ENCODE measurements around the gene DNAJC17.
A peak's percentile ranks its signal among the peaks of the same experiment; 100 is the strongest.

The DNAJC17 gene

DNA sequence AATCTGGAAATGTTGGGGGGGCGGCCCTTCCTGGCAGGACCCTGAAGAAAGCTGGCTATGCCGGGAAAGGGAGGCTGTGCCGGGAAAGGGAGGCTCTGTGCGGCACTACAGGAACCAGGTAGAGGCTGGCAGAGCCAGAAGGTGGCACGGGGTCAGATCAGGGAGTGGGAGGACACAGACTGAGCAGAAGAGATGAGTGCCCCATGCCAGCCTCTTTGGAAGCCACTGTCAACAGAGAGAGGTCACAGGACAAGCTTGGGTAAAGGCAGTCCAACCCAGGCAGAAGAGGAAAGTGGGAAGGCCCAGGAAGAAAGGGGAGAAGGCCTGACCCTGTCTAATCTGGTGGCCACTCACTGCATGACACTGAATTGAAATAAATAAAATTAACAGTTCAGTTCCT lies 36.0 kb downstream of the DNAJC17 start:
- Histone ChIP-seq H3K36me3 (ENCODE audit: low read length) (no peaks in the 10 kb centered on the region), H3K9me3 (ENCODE audit: insufficient read depth, low read length) (no peaks in the 10 kb centered on the region), H3K9ac (ENCODE audit: low read length) (peak overlapping the region; percentile 59; the same call in 1 of the 2 replicates), H2AFZ (ENCODE audit: low read depth, low read length, severe bottlenecking) (no peak overlapping the region), H3F3A (ENCODE audit: insufficient read depth) (peaks cover 29% of the 10 kb centered on the region), H3K4me2 (ENCODE audit: low read depth, low read length, poor library complexity, severe bottlenecking) (no peak overlapping the region), H4K20me1 (ENCODE audit: low read depth, low read length) (no peaks in the 10 kb centered on the region), H3K4me3 (ENCODE audit: insufficient read depth, low read length, poor library complexity, severe bottlenecking) (no peak overlapping the region), H3K27me3 (ENCODE audit: low read length) (no peaks in the 10 kb centered on the region), H3K27ac (ENCODE audit: low read depth, low read length) (peak overlapping the region; percentile 97), H3K79me2 (ENCODE audit: insufficient read depth, low read length) (no peaks in the 10 kb centered on the region), H3K9me2 (replicated peaks; ENCODE audit: insufficient read depth, low read length) (no peaks in the 10 kb centered on the region)
- no peak for TF ChIP-seq EZH2phosphoT487 (conservative IDR thresholded peaks at IDR 0.05; ENCODE audit: low read length)
- TF ChIP-seq, protein P1, sequence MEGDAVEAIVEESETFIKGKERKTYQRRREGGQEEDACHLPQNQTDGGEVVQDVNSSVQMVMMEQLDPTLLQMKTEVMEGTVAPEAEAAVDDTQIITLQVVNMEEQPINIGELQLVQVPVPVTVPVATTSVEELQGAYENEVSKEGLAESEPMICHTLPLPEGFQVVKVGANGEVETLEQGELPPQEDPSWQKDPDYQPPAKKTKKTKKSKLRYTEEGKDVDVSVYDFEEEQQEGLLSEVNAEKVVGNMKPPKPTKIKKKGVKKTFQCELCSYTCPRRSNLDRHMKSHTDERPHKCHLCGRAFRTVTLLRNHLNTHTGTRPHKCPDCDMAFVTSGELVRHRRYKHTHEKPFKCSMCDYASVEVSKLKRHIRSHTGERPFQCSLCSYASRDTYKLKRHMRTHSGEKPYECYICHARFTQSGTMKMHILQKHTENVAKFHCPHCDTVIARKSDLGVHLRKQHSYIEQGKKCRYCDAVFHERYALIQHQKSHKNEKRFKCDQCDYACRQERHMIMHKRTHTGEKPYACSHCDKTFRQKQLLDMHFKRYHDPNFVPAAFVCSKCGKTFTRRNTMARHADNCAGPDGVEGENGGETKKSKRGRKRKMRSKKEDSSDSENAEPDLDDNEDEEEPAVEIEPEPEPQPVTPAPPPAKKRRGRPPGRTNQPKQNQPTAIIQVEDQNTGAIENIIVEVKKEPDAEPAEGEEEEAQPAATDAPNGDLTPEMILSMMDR (IDR thresholded peaks at IDR 0.05; ENCODE audit: insufficient read depth, low read length, poor library complexity, severe bottlenecking), result no peak

DNA sequence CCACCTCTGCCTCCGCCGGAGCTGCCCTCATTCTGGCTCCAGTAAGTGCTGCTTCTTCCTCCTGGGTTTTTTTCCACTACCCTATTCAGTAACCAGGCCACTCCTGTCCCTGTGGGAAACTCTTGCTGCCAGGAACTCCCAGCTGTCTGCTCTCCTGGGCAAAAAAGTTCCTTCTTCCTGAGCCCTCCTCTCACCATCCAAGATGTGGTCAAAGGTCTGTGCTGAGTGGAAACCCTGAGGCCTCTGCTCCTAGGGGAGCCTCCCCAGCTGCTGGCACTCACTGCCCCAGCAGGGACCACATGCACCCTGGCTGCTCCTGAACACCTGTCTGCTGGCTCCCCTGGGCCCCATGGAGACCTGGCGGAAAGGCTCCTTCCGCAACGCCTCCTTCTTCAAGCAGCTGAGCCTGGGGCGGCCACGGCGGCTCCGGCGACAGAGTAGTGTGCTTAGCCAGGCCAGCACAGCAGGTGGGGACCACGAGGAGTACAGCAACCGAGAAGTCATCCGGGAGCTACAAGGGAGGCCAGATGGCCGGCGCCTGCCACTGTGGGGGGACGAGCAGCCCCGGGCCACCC lies 37.0 kb downstream of the DNAJC17 start:
- Histone ChIP-seq H3K9ac (ENCODE audit: low read length) (peak overlapping the region; percentile 59), H4K20me1 (ENCODE audit: low read depth, low read length) (no peaks in the 10 kb centered on the region), H3K36me3 (ENCODE audit: low read length) (no peaks in the 10 kb centered on the region), H3K27me3 (ENCODE audit: low read length) (no peaks in the 10 kb centered on the region), H3K27ac (ENCODE audit: low read depth, low read length) (peak overlapping the region; percentile 97), H3K4me3 (ENCODE audit: insufficient read depth, low read length, poor library complexity, severe bottlenecking) (peak overlapping the region; percentile 17), H3K9me2 (replicated peaks; ENCODE audit: insufficient read depth, low read length) (no peaks in the 10 kb centered on the region), H3K79me2 (ENCODE audit: insufficient read depth, low read length) (no peaks in the 10 kb centered on the region), H2AFZ (ENCODE audit: low read depth, low read length, severe bottlenecking) (no peak overlapping the region), H3K4me2 (ENCODE audit: low read depth, low read length, poor library complexity, severe bottlenecking) (peak overlapping the region; percentile 62), H3F3A (ENCODE audit: insufficient read depth) (peaks cover 37% of the 10 kb centered on the region), H3K9me3 (ENCODE audit: insufficient read depth, low read length) (no peaks in the 10 kb centered on the region)
- no peak for TF ChIP-seq EZH2phosphoT487 (conservative IDR thresholded peaks at IDR 0.05; ENCODE audit: low read length)
- TF ChIP-seq, protein P1 (IDR thresholded peaks at IDR 0.05; ENCODE audit: insufficient read depth, low read length, poor library complexity, severe bottlenecking), result no peak

DNA sequence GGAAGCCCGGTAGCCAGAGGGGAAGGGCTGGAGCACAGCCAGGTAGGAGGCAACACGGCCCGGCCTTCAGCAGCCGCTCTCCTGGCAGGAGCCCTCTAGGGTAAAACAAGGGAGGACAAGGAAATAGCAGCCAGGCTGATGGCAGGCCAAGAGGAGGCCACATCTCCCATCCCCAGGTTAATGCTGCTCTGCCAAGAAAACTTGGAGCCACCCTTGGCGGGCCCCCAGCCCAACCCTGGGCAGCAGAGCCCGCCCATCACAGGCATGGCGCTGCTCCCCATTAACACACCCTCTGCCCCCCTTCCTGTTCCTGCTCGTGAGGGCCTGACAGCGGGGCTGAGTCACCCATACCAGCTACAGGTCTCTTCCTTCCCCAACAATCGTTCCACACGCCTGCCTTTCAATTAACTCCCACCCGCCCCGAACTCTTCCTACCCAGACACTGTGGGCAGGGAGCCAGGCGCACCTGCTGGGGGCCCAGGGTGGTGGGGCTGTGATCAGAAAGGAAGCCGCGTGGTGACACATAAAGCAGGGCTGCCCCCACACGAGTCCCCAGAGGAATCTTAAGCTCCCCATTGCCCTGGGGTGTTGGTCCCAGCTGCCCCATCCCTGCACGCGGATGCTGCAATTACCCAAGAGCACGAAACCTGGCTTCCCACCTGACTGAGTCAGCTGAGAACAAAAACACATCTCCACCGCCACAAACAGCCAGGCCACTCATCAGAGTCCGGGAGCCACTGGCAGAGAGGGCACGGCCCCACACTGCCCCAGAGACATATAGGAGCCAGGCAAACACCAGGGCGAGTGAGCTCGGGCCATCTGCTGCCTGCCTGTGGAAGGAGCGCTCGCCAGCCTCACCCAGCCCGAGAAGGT lies 37.8 kb downstream of the DNAJC17 start, which contains the start of gene C15orf62:
TSS of gene C15orf62 (plus strand) at position 707 of the 873 bp plus-strand sequence. CDS start 516 bp downstream, outside the sequence.
- Histone ChIP-seq H3K27me3 (ENCODE audit: low read length) (no peaks in the 10 kb centered on the region), H3F3A (ENCODE audit: insufficient read depth) (peaks cover 45% of the 10 kb centered on the region), H3K9me2 (replicated peaks; ENCODE audit: insufficient read depth, low read length) (no peaks in the 10 kb centered on the region), H3K27ac (ENCODE audit: low read depth, low read length) (peak within 1 kb of the TSS; percentile 97), H3K9ac (ENCODE audit: low read length) (peak within 1 kb of the TSS; percentile 59), H3K79me2 (ENCODE audit: insufficient read depth, low read length) (no peaks in the 10 kb centered on the region), H3K9me3 (ENCODE audit: insufficient read depth, low read length) (no peaks in the 10 kb centered on the region), H3K4me2 (ENCODE audit: low read depth, low read length, poor library complexity, severe bottlenecking) (peak within 1 kb of the TSS; percentile 62), H4K20me1 (ENCODE audit: low read depth, low read length) (no peaks in the 10 kb centered on the region), H3K4me3 (ENCODE audit: insufficient read depth, low read length, poor library complexity, severe bottlenecking) (peak within 1 kb of the TSS; percentile 21), H2AFZ (ENCODE audit: low read depth, low read length, severe bottlenecking) (peak within 1 kb of the TSS; percentile 6), H3K36me3 (ENCODE audit: low read length) (no peaks in the 10 kb centered on the region)
- TF ChIP-seq EZH2phosphoT487 (conservative IDR thresholded peaks at IDR 0.05; ENCODE audit: low read length), result no peak
- TF ChIP-seq, protein P1 (IDR thresholded peaks at IDR 0.05; ENCODE audit: insufficient read depth, low read length, poor library complexity, severe bottlenecking), result no peak
